ENCODE measurements around the gene KRT73.

KRT73 gene

GRCh38 chr12:52618216-52618615 lies at the start of gene KRT73:
KRT73 (minus strand) TSS chr12:52618559; CDS start chr12:52618524, 35 bp downstream.
- no peak for DNase-seq

GRCh38 chr12:52667931-52668330 lies 49.6 kb upstream of the KRT73 start:
- DNase-seq, result no peak

GRCh38 chr12:52667509-52667908 lies 49.1 kb upstream of the KRT73 start:
- no peak for DNase-seq

GRCh38 chr12:52666471-52666870 lies 48.1 kb upstream of the KRT73 start:
- no peak for DNase-seq

GRCh38 chr12:52663420-52663819 lies 45.1 kb upstream of the KRT73 start:
- DNase-seq, result no peak

GRCh38 chr12:52662918-52663229 lies 44.5 kb upstream of the KRT73 start:
- no peak for DNase-seq

GRCh38 chr12:52662093-52662917 lies 43.9 kb upstream of the KRT73 start:
- DNase-seq, result no peak

GRCh38 chr12:52661668-52662067 lies 43.3 kb upstream of the KRT73 start:
- DNase-seq, result no peak

- DNase-seq, result no peak
These were observed 42.7 kb upstream of the KRT73 start for GRCh38 chr12:52660934-52661499.

- DNase-seq, result no peak
These were observed 41.6 kb upstream of the KRT73 start for GRCh38 chr12:52659951-52660350.

GRCh38 chr12:52659395-52659794 lies 41.0 kb upstream of the KRT73 start:
- no peak for DNase-seq

- DNase-seq, result no peak
These were observed 39.8 kb upstream of the KRT73 start for GRCh38 chr12:52658196-52658595.

- no peak for DNase-seq
These were observed 39.0 kb upstream of the KRT73 start for GRCh38 chr12:52657250-52657902.

- DNase-seq, result no peak
These were observed 38.3 kb upstream of the KRT73 start for GRCh38 chr12:52656616-52657015.

- no peak for DNase-seq
These were observed 37.4 kb upstream of the KRT73 start for GRCh38 chr12:52655720-52656124.

- no peak for DNase-seq
These were observed 36.9 kb upstream of the KRT73 start for GRCh38 chr12:52655251-52655650.

GRCh38 chr12:52651726-52652261 lies 33.4 kb upstream of the KRT73 start, which contains the start of gene KRT2:
KRT2 (minus strand) TSS chr12:52652211; CDS start chr12:52652142, 69 bp downstream.
- no peak for DNase-seq

GRCh38 chr12:52650520-52651081 lies 32.2 kb upstream of the KRT73 start:
- no peak for DNase-seq

GRCh38 chr12:52649066-52649465 lies 30.7 kb upstream of the KRT73 start:
- no peak for DNase-seq

- no peak for DNase-seq
These were observed 29.7 kb upstream of the KRT73 start for GRCh38 chr12:52648012-52648550.

GRCh38 chr12:52647601-52648000 lies 29.2 kb upstream of the KRT73 start:
- no peak for DNase-seq

- no peak for DNase-seq
These were observed 28.3 kb upstream of the KRT73 start for GRCh38 chr12:52646613-52647012.

- DNase-seq, result no peak
These were observed 27.6 kb upstream of the KRT73 start for GRCh38 chr12:52645982-52646381.
